Stomach (tissue), 9 donors: ENCODE data around the gene CNN2. TPM values are rescaled to one million over a fixed set of nuclear protein-coding genes. Genes with fewer than 3 reads are reported as not detected.

Source experiments
- DNase-seq, 2 donors: peaks; one replicate each; pipeline versions ENCODE4 v3.0.0 to v3.0.0-alpha.2; 2013 to 2019
- H3K27ac ChIP-seq, 5 donors: fragments of 200-600 bp in 4 of 5; sonication (generic) in 4 of 5; one replicate each; pipeline ENCODE4 v1.5.1; 2013 to 2019; ENCODE audit warnings: mild to moderate bottlenecking in 1 of 5, moderate library complexity in 1 of 5
- H3K27me3 ChIP-seq, 3 donors: fragments of 200-600 bp; sonication (generic); one replicate each; pipeline ENCODE4 v1.5.1; 2017 to 2019; ENCODE audit warnings: mixed run types in 1 of 3
- H3K36me3 ChIP-seq, 4 donors: fragments of 200-600 bp; sonication (generic); 1 replicate in 3 of 4; 2 replicates in 1 of 4; pipeline ENCODE4 v1.5.1; 2016 to 2019
- H3K4me1 ChIP-seq, 4 donors: fragments of 200-600 bp; sonication (generic); one replicate each; pipeline ENCODE4 v1.5.1; 2016 to 2019
- H3K4me3 ChIP-seq, 4 donors: fragments of 200-600 bp; sonication (generic) in 3 of 4; one replicate each; pipeline ENCODE4 v1.5.1; 2016 to 2019; ENCODE audit warnings: mild to moderate bottlenecking in 1 of 4
- H3K9me3 ChIP-seq, 4 donors: fragments of 200-600 bp; sonication (generic); one replicate each; pipeline ENCODE4 v1.5.1; 2016 to 2019
- EP300 ChIP-seq: sonication (generic); formaldehyde crosslinking; IDR thresholded peaks from one replicate; pipeline ENCODE4 v1.6.1; 2017; ENCODE audit warnings: antibody characterized with exemption
- POLR2A ChIP-seq, 4 donors: fragments of 450-650 bp; IDR thresholded peaks; one replicate each; pipeline ENCODE4 v1.6.1; 2016; ENCODE audit warnings: antibody characterized with exemption in 4 of 4, control low read depth in 2 of 4, mild to moderate bottlenecking in 1 of 4, moderate library complexity in 1 of 4
- POLR2AphosphoS5 ChIP-seq, 3 donors: sonication (generic); formaldehyde crosslinking; IDR thresholded peaks; one replicate each; pipeline ENCODE4 v1.6.1; 2016; ENCODE audit warnings: antibody characterized with exemption in 3 of 3
- WGBS, 5 donors: extraction: QIAGEN DNeasy Blood & Tissue Kit in 3 of 5; methylation state at CpG; one replicate each; pipeline versions ENCODE4 v1.1.5 to v1.1.7; 2013 to 2018; 5-methylcytosine and 5-hydroxymethylcytosine counted together
- intact Hi-C: fragments of 100-400 bp; cut with DNase I; formaldehyde crosslinking; loops from one replicate; pipeline ENCODE4 v1.15.1; 2023; ENCODE audit warnings: low total_unique reads
- polyA plus RNA-seq, 3 donors: library from polyadenylated mRNA; stranded (reverse); fragments of 200-250 nt; gene quantifications; one replicate each; pipeline ENCODE4 v1.2.3, GENCODE V29; 2013
- total RNA-seq, 5 donors: library from RNA; depleted of rRNA; stranded (reverse); fragments of >200 nt; gene quantifications; one replicate each; pipeline versions ENCODE4 v1.1.0 to v1.2.3, GENCODE V29; 2014 to 2016
- TF ChIP-seq, protein P1 (sequence below), 7 experiments: fragments of 450-650 bp in 4 of 7; fragments of 200-600 bp in 3 of 7; sonication (generic) in 3 of 7; IDR thresholded peaks; one replicate each; pipeline ENCODE4 v1.5.1; 2016 to 2019; ENCODE audit warnings: antibody characterized with exemption in 7 of 7, control low read depth in 2 of 7, mild to moderate bottlenecking in 1 of 7
- donor health status: healthy with polysubstance abuse.
- donor health status: Bipolar disorder and iron deficiency.
- donor health status: healthy.

The CNN2 gene
- total and polyA plus RNA-seq, 8 donors, result 7.0 to 98.5 (median 81.4) TPM

DNA sequence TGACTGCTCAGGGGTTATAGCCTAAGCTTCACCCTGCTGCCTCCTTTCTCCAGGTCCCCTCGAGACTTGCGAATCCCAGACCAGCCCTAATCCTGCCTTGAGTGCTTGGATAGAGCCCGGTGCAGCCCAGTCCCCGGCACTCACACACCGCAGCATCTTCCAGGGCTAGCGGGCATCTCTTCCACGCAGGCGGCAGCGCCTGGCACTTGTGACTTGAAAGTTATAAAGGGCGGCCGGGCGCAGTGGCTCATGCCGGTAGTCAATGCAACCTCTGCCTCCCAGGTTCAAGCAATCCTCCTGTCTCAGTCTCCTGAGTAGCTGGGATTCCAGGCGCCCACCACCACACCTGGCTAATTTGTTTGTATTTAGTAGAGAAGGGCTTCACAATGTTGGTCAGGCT, 40.3 kb upstream of the CNN2 start:
- Histone ChIP-seq H3K27me3 (no peaks in the 10 kb centered on the region), H3K27ac (no peak overlapping the region), H3K4me3 (no peak overlapping the region), H3K36me3 (peaks cover 28 to 54% (median 49%) of the 10 kb centered on the region in 4 donors), H3K9me3 (no peaks in the 10 kb centered on the region), H3K4me1 (peaks cover 12 to 47% (median 30%) of the 10 kb centered on the region in 4 donors)
- no peak for DNase-seq
- intact Hi-C loops, result loop anchor here (10.0 kb wide), 1 partner anchor 221 kb away; no protein-coding TSS in a partner anchor
- TF ChIP-seq POLR2AphosphoS5 (IDR thresholded peaks at IDR 0.05) (no peak), POLR2A (IDR thresholded peaks at IDR 0.05) (no peak), EP300 (no peak)
- TF ChIP-seq, protein P1, sequence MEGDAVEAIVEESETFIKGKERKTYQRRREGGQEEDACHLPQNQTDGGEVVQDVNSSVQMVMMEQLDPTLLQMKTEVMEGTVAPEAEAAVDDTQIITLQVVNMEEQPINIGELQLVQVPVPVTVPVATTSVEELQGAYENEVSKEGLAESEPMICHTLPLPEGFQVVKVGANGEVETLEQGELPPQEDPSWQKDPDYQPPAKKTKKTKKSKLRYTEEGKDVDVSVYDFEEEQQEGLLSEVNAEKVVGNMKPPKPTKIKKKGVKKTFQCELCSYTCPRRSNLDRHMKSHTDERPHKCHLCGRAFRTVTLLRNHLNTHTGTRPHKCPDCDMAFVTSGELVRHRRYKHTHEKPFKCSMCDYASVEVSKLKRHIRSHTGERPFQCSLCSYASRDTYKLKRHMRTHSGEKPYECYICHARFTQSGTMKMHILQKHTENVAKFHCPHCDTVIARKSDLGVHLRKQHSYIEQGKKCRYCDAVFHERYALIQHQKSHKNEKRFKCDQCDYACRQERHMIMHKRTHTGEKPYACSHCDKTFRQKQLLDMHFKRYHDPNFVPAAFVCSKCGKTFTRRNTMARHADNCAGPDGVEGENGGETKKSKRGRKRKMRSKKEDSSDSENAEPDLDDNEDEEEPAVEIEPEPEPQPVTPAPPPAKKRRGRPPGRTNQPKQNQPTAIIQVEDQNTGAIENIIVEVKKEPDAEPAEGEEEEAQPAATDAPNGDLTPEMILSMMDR (IDR thresholded peaks at IDR 0.05), result no peak
- WGBS, 5 donors, result 90 to 97% (median 94%) methylated on average over 12 to 14 of the region's 14 CpGs

DNA sequence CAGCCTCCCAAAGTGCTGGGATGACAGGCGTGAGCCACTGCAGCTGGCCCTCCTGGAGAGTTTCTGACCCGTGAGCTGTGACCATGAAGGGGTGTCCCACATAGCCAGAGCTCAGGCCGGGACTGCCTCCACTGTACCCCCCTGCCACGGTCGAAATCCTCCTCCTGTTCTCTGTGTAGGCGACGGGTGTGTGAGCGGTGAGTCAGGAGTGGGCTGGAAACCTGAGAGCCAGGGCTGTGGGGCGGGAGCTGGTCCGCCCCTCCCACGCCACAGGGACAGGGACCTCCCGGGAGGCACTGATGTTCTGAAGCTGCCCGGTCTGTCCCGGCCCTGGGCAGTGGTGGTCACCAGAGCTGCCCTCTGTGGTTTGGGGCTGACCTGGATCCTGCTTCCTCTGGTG, 38.3 kb upstream of the CNN2 start:
- no peak for TF ChIP-seq EP300
- intact Hi-C loops, result loop anchor here (10.0 kb wide), 1 partner anchor 223 kb away; no protein-coding TSS in a partner anchor
- peaks cover 38 to 68% (median 62%) of the 10 kb centered on the region in 4 donors for H3K36me3 ChIP-seq

GRCh38 chr19:988510-988909, 37.9 kb upstream of the CNN2 start:
- peaks cover 42 to 73% (median 66%) of the 10 kb centered on the region in 4 donors for H3K36me3 ChIP-seq

More for the DNA sequence above, 38.3 kb upstream of the CNN2 start:
- H3K4me3 ChIP-seq, result no peak overlapping the region
- no peaks in the 10 kb centered on the region for H3K27me3 ChIP-seq
- no peaks in the 10 kb centered on the region for H3K9me3 ChIP-seq
- no peak for DNase-seq
- no peak overlapping the region for H3K27ac ChIP-seq
- 71 to 87% (median 82%) methylated on average over 9 to 14 of the region's 14 CpGs for WGBS, 5 donors
- peaks cover 12 to 37% (median 22%) of the 10 kb centered on the region in 4 donors for H3K4me1 ChIP-seq

GRCh38 chr19:989381-990081, 36.9 kb upstream of the CNN2 start:
- H3K4me3 ChIP-seq, result no peak overlapping the region
- H3K27me3 ChIP-seq, result peaks cover 0 to 1% (median 0%) of the 10 kb centered on the region in 3 donors
- WGBS, 5 donors, result 85 to 94% (median 91%) methylated on average over 15 to 25 of the region's 25 CpGs
- no peak for DNase-seq
- no peak for TF ChIP-seq POLR2AphosphoS5 (IDR thresholded peaks at IDR 0.05)
- TF ChIP-seq, protein P1 (IDR thresholded peaks at IDR 0.05), result no peak
- no peak for TF ChIP-seq EP300
- TF ChIP-seq POLR2A (IDR thresholded peaks at IDR 0.05), result no peak
- H3K4me1 ChIP-seq, result peaks cover 6 to 27% (median 11%) of the 10 kb centered on the region in 4 donors
- H3K9me3 ChIP-seq, result no peaks in the 10 kb centered on the region
- no peak overlapping the region for H3K27ac ChIP-seq
- intact Hi-C loops, result loop anchor here (10.0 kb wide), 1 partner anchor 225 kb away; no protein-coding TSS in a partner anchor
- peaks cover 48 to 83% (median 77%) of the 10 kb centered on the region in 4 donors for H3K36me3 ChIP-seq

More at GRCh38 chr19:988510-988909, 37.9 kb upstream of the CNN2 start:
- Histone ChIP-seq H3K4me1 (peaks cover 11 to 33% (median 18%) of the 10 kb centered on the region in 4 donors), H3K27ac (no peak overlapping the region), H3K27me3 (no peaks in the 10 kb centered on the region), H3K4me3 (no peak overlapping the region), H3K9me3 (no peaks in the 10 kb centered on the region)
- TF ChIP-seq POLR2A (IDR thresholded peaks at IDR 0.05) (no peak), EP300 (no peak), POLR2AphosphoS5 (IDR thresholded peaks at IDR 0.05) (no peak)
- TF ChIP-seq, protein P1 (IDR thresholded peaks at IDR 0.05), result no peak
- DNase-seq, result no peak
- WGBS, 5 donors, result 83 to 91% (median 90%) methylated on average over 15 of the region's 15 CpGs
- intact Hi-C loops, result loop anchor here (10.0 kb wide), 1 partner anchor 224 kb away; no protein-coding TSS in a partner anchor
